Activated CD8-positive, alpha-beta memory T cell treated with anti-CD3 and anti-CD28 coated beads for 4 hours (primary cell): ENCODE data around the gene APOL4.
"Not testable (repeated sequence)": the region's sequence is repeated elsewhere in the genome, so short reads cannot be mapped to it uniquely, and the experiment has no call there.

Source experiments
- DNase-seq, 2 donors: peaks; one replicate each; pipeline ENCODE4 v3.0.0-alpha.2; 2020; ENCODE audit warnings: low read depth in 2 of 2

APOL4 gene

GRCh38 chr22:36208914-36209313 lies 7.3 kb upstream of the APOL4 start:
- DNase-seq = no peak

GRCh38 chr22:36208162-36208765 lies 6.7 kb upstream of the APOL4 start:
- DNase-seq = no peak

GRCh38 chr22:36206255-36206654 lies 4.6 kb upstream of the APOL4 start:
- no peak for DNase-seq

- DNase-seq = not testable (repeated sequence)
Measured at GRCh38 chr22:36205573-36205972, 4.0 kb upstream of the APOL4 start.

GRCh38 chr22:36204632-36205015 lies 3.0 kb upstream of the APOL4 start:
- DNase-seq = no peak

GRCh38 chr22:36204001-36204631 lies 2.5 kb upstream of the APOL4 start:
- DNase-seq = no peak

GRCh38 chr22:36203441-36203840 lies 1.8 kb upstream of the APOL4 start:
- DNase-seq = not testable (repeated sequence)

GRCh38 chr22:36202906-36203305 lies 1.3 kb upstream of the APOL4 start:
- not testable (repeated sequence) for DNase-seq

- not testable (repeated sequence) for DNase-seq
Measured at GRCh38 chr22:36201025-36201424, 584 bp downstream of the APOL4 start.

- DNase-seq = no peak
Measured at GRCh38 chr22:36199001-36199551, 2.5 kb downstream of the APOL4 start.

GRCh38 chr22:36198536-36198935 lies 3.1 kb downstream of the APOL4 start:
- DNase-seq = no peak

- DNase-seq = no peak
Measured at GRCh38 chr22:36197514-36198146, 4.0 kb downstream of the APOL4 start.

GRCh38 chr22:36197065-36197440 lies 4.6 kb downstream of the APOL4 start:
- no peak for DNase-seq

GRCh38 chr22:36196254-36197064 lies 5.2 kb downstream of the APOL4 start:
- DNase-seq = no peak

GRCh38 chr22:36194971-36195370 lies 6.6 kb downstream of the APOL4 start:
- DNase-seq = peak in 1 of 2 donors; percentile 11

GRCh38 chr22:36194385-36194784 lies 7.2 kb downstream of the APOL4 start:
- DNase-seq = no peak

- no peak for DNase-seq
Measured at GRCh38 chr22:36193577-36193976, 8.0 kb downstream of the APOL4 start.

GRCh38 chr22:36193171-36193570 lies 8.4 kb downstream of the APOL4 start:
- DNase-seq = no peak

GRCh38 chr22:36192542-36192941 lies 9.1 kb downstream of the APOL4 start:
- no peak for DNase-seq

- DNase-seq = no peak
Measured at GRCh38 chr22:36191106-36191836, 10.3 kb downstream of the APOL4 start.

- not testable (repeated sequence) for DNase-seq
Measured at GRCh38 chr22:36187862-36188261, 13.7 kb downstream of the APOL4 start.
